Thyroid gland (tissue), 4 donors: ENCODE data around the gene RPL27A.

Experiments
- POLR2A ChIP-seq, 2 donors: fragments of 450-650 bp; IDR thresholded peaks; one replicate each; pipeline ENCODE4 v1.6.1; 2017; ENCODE audit warnings: antibody characterized with exemption in 2 of 2, mild to moderate bottlenecking in 2 of 2, moderate library complexity in 1 of 2
- TF ChIP-seq, protein P1 (sequence below), 6 experiments: fragments of 200-600 bp in 3 of 6; fragments of 450-650 bp in 3 of 6; sonication (generic) in 3 of 6; IDR thresholded peaks; one replicate each; pipeline ENCODE4 v1.5.1; 2016 to 2019; ENCODE audit warnings: antibody characterized with exemption in 6 of 6, mild to moderate bottlenecking in 2 of 6, inconsistent platforms in 1 of 6, moderate library complexity in 1 of 6

DNA sequence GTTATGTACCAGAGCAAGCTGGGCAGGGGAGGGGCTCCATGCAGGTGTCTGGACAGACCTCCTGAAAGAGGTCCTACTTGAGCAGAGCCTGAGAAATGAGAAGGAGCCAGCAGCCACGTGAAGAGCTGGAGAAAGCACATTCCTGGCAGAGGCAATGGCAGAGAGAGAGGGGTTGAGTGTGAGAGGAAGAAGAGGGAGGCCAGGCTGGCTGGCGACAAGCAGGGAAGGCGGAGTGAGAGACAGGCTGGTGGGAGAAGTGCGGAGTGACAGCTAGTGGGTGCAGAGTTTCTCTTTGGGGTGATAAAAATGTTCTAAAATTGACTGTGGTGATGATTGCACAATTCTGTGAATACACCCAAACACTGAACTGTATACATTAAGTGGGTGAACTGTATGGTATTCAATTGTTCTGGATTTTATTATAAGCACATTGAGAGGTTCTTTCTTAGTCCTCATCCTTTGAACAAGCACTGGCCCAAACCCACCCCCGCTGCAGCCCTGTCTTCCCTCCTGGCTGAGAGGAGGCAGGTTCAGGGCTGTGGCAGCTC lies 29.4 kb downstream of the RPL27A start:
- TF ChIP-seq POLR2A (IDR thresholded peaks at IDR 0.05), result no peak
- TF ChIP-seq, protein P1, sequence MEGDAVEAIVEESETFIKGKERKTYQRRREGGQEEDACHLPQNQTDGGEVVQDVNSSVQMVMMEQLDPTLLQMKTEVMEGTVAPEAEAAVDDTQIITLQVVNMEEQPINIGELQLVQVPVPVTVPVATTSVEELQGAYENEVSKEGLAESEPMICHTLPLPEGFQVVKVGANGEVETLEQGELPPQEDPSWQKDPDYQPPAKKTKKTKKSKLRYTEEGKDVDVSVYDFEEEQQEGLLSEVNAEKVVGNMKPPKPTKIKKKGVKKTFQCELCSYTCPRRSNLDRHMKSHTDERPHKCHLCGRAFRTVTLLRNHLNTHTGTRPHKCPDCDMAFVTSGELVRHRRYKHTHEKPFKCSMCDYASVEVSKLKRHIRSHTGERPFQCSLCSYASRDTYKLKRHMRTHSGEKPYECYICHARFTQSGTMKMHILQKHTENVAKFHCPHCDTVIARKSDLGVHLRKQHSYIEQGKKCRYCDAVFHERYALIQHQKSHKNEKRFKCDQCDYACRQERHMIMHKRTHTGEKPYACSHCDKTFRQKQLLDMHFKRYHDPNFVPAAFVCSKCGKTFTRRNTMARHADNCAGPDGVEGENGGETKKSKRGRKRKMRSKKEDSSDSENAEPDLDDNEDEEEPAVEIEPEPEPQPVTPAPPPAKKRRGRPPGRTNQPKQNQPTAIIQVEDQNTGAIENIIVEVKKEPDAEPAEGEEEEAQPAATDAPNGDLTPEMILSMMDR (IDR thresholded peaks at IDR 0.05), result no peak
